IgD-negative memory B cell (primary cell): ENCODE results near the gene CHD2. TPM values are rescaled to one million over a fixed set of nuclear protein-coding genes. Genes with fewer than 3 reads are reported as not detected.

ENCODE experiments used
- H3K27ac Mint-ChIP-seq, 3 donors: one replicate each; pipeline ENCODE4 v1.8.0; 2020 to 2022; ENCODE audit warnings: mild to moderate bottlenecking in 3 of 3, mixed read lengths in 3 of 3, moderate library complexity in 1 of 3
- H3K27me3 Mint-ChIP-seq: one replicate; pipeline ENCODE4 v1.8.0; 2021; ENCODE audit warnings: mixed read lengths
- H3K36me3 Mint-ChIP-seq: one replicate; pipeline ENCODE4 v1.8.0; 2020; ENCODE audit warnings: mild to moderate bottlenecking, mixed read lengths
- H3K4me1 Mint-ChIP-seq, 3 donors: one replicate each; pipeline ENCODE4 v1.8.0; 2020 to 2022; ENCODE audit warnings: mixed read lengths in 3 of 3, mild to moderate bottlenecking in 1 of 3
- H3K4me3 Mint-ChIP-seq, 4 donors: one replicate each; pipeline ENCODE4 v1.8.0; 2020 to 2022; ENCODE audit warnings: mild to moderate bottlenecking in 4 of 4, mixed read lengths in 4 of 4, moderate library complexity in 3 of 4
- H3K9me3 Mint-ChIP-seq, 3 donors: one replicate each; pipeline ENCODE4 v1.8.0; 2020 to 2021; ENCODE audit warnings: mixed read lengths in 3 of 3, mild to moderate bottlenecking in 1 of 3
- polyA plus RNA-seq: library from polyadenylated mRNA; unstranded; fragments of 300-500 nt; fragmentation: Illumina TruSeq; gene quantifications from one replicate; pipeline ENCODE4 v1.2.3, GENCODE V29; 2021

Gene CHD2
- polyA plus RNA-seq, 1 donor from 2014 or later: 131 TPM

- Mint-ChIP-seq H3K4me1 (peaks cover 38 to 52% (median 45%) of the 10 kb centered on the region in 3 donors), H3K27ac (peak overlapping the region; percentile 68 to 94 (median 83)), H3K4me3 (peak overlapping the region in 2 of 4 donors; percentile 23 to 92), H3K9me3 (no peaks in the 10 kb centered on the region), H3K27me3 (no peaks in the 10 kb centered on the region), H3K36me3 (peaks cover 13% of the 10 kb centered on the region)
Observed at GRCh38 chr15:92921215-92922131, 21.3 kb downstream of the CHD2 start.

- Mint-ChIP-seq H3K9me3 (no peaks in the 10 kb centered on the region), H3K36me3 (peaks cover 8% of the 10 kb centered on the region), H3K4me3 (peak overlapping the region; percentile 3 to 92 (median 60)), H3K27me3 (no peaks in the 10 kb centered on the region), H3K4me1 (peaks cover 31 to 49% (median 46%) of the 10 kb centered on the region in 3 donors), H3K27ac (peak overlapping the region; percentile 68 to 94 (median 83))
Observed at GRCh38 chr15:92922418-92923002, 22.4 kb downstream of the CHD2 start.

- H3K27ac Mint-ChIP-seq: peak overlapping the region; percentile 68 to 94 (median 74)
- H3K4me3 Mint-ChIP-seq: peak overlapping the region in 1 of 4 donors; percentile 72
- H3K36me3 Mint-ChIP-seq: peaks cover 3% of the 10 kb centered on the region
- no peaks in the 10 kb centered on the region for H3K9me3 Mint-ChIP-seq
- peaks cover 25 to 45% (median 40%) of the 10 kb centered on the region in 3 donors for H3K4me1 Mint-ChIP-seq
- H3K27me3 Mint-ChIP-seq: no peaks in the 10 kb centered on the region
Observed at GRCh38 chr15:92924216-92924615, 24.1 kb downstream of the CHD2 start.

GRCh38 chr15:92925454-92925853 lies 25.3 kb downstream of the CHD2 start:
- peaks cover 5% of the 10 kb centered on the region for H3K36me3 Mint-ChIP-seq
- no peak overlapping the region for H3K4me3 Mint-ChIP-seq
- H3K27me3 Mint-ChIP-seq: no peaks in the 10 kb centered on the region
- H3K9me3 Mint-ChIP-seq: no peaks in the 10 kb centered on the region
- peaks cover 23 to 43% (median 32%) of the 10 kb centered on the region in 3 donors for H3K4me1 Mint-ChIP-seq
- peak overlapping the region in 2 of 3 donors; percentile 36 to 74 for H3K27ac Mint-ChIP-seq

GRCh38 chr15:92928225-92928750 lies 28.2 kb downstream of the CHD2 start:
- Mint-ChIP-seq H3K4me1 (peaks cover 11 to 16% (median 12%) of the 10 kb centered on the region in 3 donors), H3K36me3 (peaks cover 5% of the 10 kb centered on the region), H3K9me3 (no peaks in the 10 kb centered on the region), H3K4me3 (no peak overlapping the region), H3K27me3 (no peaks in the 10 kb centered on the region), H3K27ac (peak overlapping the region in 2 of 3 donors; percentile 26 to 53)

- no peaks in the 10 kb centered on the region for H3K27me3 Mint-ChIP-seq
- H3K4me3 Mint-ChIP-seq: no peak overlapping the region
- H3K9me3 Mint-ChIP-seq: no peaks in the 10 kb centered on the region
- H3K27ac Mint-ChIP-seq: peak overlapping the region in 2 of 3 donors; percentile 26 to 53
- H3K4me1 Mint-ChIP-seq: peaks cover 9 to 13% (median 10%) of the 10 kb centered on the region in 3 donors
- H3K36me3 Mint-ChIP-seq: peaks cover 5% of the 10 kb centered on the region
Observed at GRCh38 chr15:92929002-92929401, 28.9 kb downstream of the CHD2 start.

- Mint-ChIP-seq H3K36me3 (peaks cover 5% of the 10 kb centered on the region), H3K4me1 (peaks cover 4 to 14% (median 5%) of the 10 kb centered on the region in 3 donors), H3K9me3 (no peaks in the 10 kb centered on the region), H3K27me3 (no peaks in the 10 kb centered on the region), H3K27ac (peak overlapping the region in 1 of 3 donors; percentile 1), H3K4me3 (no peak overlapping the region)
Observed at GRCh38 chr15:92930054-92930621, 30.0 kb downstream of the CHD2 start.

- Mint-ChIP-seq H3K36me3 (peaks cover 8% of the 10 kb centered on the region), H3K9me3 (no peaks in the 10 kb centered on the region), H3K27ac (peak overlapping the region in 1 of 3 donors; percentile 1), H3K4me3 (no peak overlapping the region), H3K4me1 (peaks cover 3 to 14% (median 5%) of the 10 kb centered on the region in 3 donors), H3K27me3 (no peaks in the 10 kb centered on the region)
Observed at GRCh38 chr15:92930776-92931175, 30.7 kb downstream of the CHD2 start.

- H3K27ac Mint-ChIP-seq: no peak overlapping the region
- H3K36me3 Mint-ChIP-seq: peaks cover 4% of the 10 kb centered on the region
Observed at GRCh38 chr15:92932946-92933649, 33.0 kb downstream of the CHD2 start.

GRCh38 chr15:92933831-92934230 lies 33.7 kb downstream of the CHD2 start:
- Mint-ChIP-seq H3K4me3 (no peak overlapping the region), H3K4me1 (peaks cover 0 to 9% (median 4%) of the 10 kb centered on the region in 3 donors), H3K27ac (peak overlapping the region in 2 of 3 donors; percentile 1 to 31), H3K36me3 (peaks cover 4% of the 10 kb centered on the region), H3K9me3 (no peaks in the 10 kb centered on the region), H3K27me3 (no peaks in the 10 kb centered on the region)

More at GRCh38 chr15:92932946-92933649, 33.0 kb downstream of the CHD2 start:
- Mint-ChIP-seq H3K27me3 (no peaks in the 10 kb centered on the region), H3K4me3 (no peak overlapping the region), H3K9me3 (no peaks in the 10 kb centered on the region), H3K4me1 (peaks cover 0 to 9% (median 4%) of the 10 kb centered on the region in 3 donors)

GRCh38 chr15:92934716-92935115 lies 34.6 kb downstream of the CHD2 start:
- Mint-ChIP-seq H3K9me3 (no peaks in the 10 kb centered on the region), H3K27me3 (no peaks in the 10 kb centered on the region), H3K27ac (peak overlapping the region in 2 of 3 donors; percentile 1 to 18), H3K4me3 (no peak overlapping the region), H3K4me1 (peaks cover 0 to 9% (median 4%) of the 10 kb centered on the region in 3 donors), H3K36me3 (peaks cover 4% of the 10 kb centered on the region)

GRCh38 chr15:92936138-92936537 lies 36.0 kb downstream of the CHD2 start:
- no peaks in the 10 kb centered on the region for H3K9me3 Mint-ChIP-seq
- peaks cover 3% of the 10 kb centered on the region for H3K36me3 Mint-ChIP-seq
- H3K27ac Mint-ChIP-seq: no peak overlapping the region
- peaks cover 0 to 6% (median 1%) of the 10 kb centered on the region in 3 donors for H3K4me1 Mint-ChIP-seq
- no peaks in the 10 kb centered on the region for H3K27me3 Mint-ChIP-seq
- H3K4me3 Mint-ChIP-seq: no peak overlapping the region

- Mint-ChIP-seq H3K27ac (no peak overlapping the region), H3K9me3 (no peaks in the 10 kb centered on the region), H3K4me3 (no peak overlapping the region), H3K27me3 (no peaks in the 10 kb centered on the region), H3K36me3 (peaks cover 3% of the 10 kb centered on the region), H3K4me1 (peaks cover 0 to 8% (median 1%) of the 10 kb centered on the region in 3 donors)
Observed at GRCh38 chr15:92936693-92937092, 36.6 kb downstream of the CHD2 start.

- Mint-ChIP-seq H3K27ac (peak overlapping the region in 1 of 3 donors; percentile 18), H3K36me3 (peaks cover 4% of the 10 kb centered on the region), H3K4me3 (no peak overlapping the region), H3K27me3 (no peaks in the 10 kb centered on the region), H3K9me3 (no peaks in the 10 kb centered on the region), H3K4me1 (peaks cover 0 to 10% (median 1%) of the 10 kb centered on the region in 3 donors)
Observed at GRCh38 chr15:92937901-92938300, 37.8 kb downstream of the CHD2 start.
